Loucy (cell line): Measurements from ENCODE around the gene RNASEL.

Experiments used
- CTCF ChIP-seq: fragments of 200-600 bp; sonication (generic); conservative IDR thresholded peaks from 2 replicates; pipeline ENCODE4 v1.5.1; 2014; ENCODE audit warnings: mild to moderate bottlenecking, antibody characterized with exemption, low read length
- EZH2phosphoT487 ChIP-seq: fragments of 200-600 bp; IDR thresholded peaks from 2 replicates; pipeline ENCODE4 v1.6.1; 2018; ENCODE audit warnings: antibody characterized with exemption, mild to moderate bottlenecking, moderate library complexity, borderline replicate concordance

- TF ChIP-seq CTCF, result no peak
- no peak for TF ChIP-seq EZH2phosphoT487
Measured at GRCh38 chr1:182584746-182585145, 4.3 kb downstream of the RNASEL start.
